ENCODE data around the gene CLCN3.

DNA sequence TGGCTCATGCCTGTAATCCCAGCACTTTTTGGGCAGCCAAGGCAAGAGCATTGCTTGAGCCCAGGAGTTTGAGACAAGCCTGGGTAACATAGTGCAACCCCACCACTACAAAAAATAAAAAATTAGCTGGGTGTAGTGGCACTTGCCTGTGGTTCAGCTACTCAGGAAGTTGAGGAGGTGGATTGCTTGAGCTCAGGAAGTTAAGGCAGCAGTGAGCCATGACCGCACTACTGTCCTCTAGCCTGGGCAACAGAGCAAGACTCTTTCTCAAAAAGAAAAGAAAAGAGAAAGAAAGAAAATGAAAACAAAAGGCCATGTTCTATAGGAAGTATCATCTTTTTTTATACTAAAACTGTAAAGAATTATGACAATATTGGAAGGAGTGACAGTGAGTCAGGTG, 46.5 kb upstream of the CLCN3 start:
- TF ChIP-seq, protein P1, sequence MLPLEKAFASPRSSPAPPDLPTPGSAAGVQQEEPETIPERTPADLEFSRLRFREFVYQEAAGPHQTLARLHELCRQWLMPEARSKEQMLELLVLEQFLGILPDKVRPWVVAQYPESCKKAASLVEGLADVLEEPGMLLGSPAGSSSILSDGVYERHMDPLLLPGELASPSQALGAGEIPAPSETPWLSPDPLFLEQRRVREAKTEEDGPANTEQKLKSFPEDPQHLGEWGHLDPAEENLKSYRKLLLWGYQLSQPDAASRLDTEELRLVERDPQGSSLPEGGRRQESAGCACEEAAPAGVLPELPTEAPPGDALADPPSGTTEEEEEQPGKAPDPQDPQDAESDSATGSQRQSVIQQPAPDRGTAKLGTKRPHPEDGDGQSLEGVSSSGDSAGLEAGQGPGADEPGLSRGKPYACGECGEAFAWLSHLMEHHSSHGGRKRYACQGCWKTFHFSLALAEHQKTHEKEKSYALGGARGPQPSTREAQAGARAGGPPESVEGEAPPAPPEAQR (CRISPR knock-in tag; IDR thresholded peaks at IDR 0.05) = no peak
- TF ChIP-seq, protein P2, sequence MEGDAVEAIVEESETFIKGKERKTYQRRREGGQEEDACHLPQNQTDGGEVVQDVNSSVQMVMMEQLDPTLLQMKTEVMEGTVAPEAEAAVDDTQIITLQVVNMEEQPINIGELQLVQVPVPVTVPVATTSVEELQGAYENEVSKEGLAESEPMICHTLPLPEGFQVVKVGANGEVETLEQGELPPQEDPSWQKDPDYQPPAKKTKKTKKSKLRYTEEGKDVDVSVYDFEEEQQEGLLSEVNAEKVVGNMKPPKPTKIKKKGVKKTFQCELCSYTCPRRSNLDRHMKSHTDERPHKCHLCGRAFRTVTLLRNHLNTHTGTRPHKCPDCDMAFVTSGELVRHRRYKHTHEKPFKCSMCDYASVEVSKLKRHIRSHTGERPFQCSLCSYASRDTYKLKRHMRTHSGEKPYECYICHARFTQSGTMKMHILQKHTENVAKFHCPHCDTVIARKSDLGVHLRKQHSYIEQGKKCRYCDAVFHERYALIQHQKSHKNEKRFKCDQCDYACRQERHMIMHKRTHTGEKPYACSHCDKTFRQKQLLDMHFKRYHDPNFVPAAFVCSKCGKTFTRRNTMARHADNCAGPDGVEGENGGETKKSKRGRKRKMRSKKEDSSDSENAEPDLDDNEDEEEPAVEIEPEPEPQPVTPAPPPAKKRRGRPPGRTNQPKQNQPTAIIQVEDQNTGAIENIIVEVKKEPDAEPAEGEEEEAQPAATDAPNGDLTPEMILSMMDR (IDR thresholded peaks at IDR 0.05) = no peak
- TF ChIP-seq JUN (CRISPR knock-in tag; IDR thresholded peaks at IDR 0.05) (no peak), MXD4 (CRISPR knock-in tag; IDR thresholded peaks at IDR 0.05; ENCODE audit: borderline replicate concordance) (no peak), SP1 (CRISPR knock-in tag; conservative IDR thresholded peaks at IDR 0.05) (no peak), TP53 (CRISPR knock-in tag; IDR thresholded peaks at IDR 0.05) (no peak), ZNF138 (CRISPR knock-in tag; conservative IDR thresholded peaks at IDR 0.05) (no peak)
- TF ChIP-seq, protein P3, sequence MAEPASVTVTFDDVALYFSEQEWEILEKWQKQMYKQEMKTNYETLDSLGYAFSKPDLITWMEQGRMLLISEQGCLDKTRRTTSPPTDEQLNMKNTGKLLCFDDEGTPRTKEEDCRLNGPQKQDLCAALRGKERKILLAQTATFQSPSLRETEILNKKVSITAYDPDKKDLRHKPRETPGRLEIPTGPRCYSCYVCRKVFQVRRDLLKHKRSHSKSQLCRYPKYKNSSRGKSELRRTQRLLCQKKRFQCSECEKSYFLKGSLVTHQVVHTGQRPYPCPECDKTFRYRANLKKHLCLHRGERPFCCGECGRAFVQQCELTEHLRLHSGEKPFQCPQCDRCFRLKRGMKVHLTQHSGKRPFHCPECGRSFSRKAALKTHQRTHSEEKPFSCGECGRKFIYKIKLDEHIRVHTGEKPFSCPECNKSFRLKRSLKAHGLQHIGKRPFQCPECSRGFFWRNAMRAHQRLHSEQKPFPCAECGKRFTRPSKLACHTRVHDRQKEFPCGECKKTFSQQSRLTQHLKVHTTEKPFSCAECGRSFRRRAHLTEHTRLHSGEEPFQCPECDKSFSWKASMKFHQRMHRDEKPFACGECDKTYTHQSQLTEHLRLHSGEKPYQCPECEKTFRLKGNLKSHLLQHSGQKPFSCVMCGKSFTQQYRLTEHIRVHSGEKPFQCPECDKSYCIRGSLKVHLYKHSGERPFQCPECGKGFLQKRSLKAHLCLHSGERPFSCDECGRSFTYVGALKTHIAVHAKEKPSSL (CRISPR knock-in tag; conservative IDR thresholded peaks at IDR 0.05) = no peak
- TF ChIP-seq, protein P4, sequence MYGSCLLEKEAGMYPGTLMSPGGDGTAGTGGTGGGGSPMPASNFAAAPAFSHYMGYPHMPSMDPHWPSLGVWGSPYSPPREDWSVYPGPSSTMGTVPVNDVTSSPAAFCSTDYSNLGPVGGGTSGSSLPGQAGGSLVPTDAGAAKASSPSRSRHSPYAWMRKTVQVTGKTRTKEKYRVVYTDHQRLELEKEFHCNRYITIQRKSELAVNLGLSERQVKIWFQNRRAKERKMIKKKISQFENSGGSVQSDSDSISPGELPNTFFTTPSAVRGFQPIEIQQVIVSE (CRISPR knock-in tag; IDR thresholded peaks at IDR 0.05; ENCODE audit: borderline replicate concordance) = no peak
- TF ChIP-seq, protein P5, sequence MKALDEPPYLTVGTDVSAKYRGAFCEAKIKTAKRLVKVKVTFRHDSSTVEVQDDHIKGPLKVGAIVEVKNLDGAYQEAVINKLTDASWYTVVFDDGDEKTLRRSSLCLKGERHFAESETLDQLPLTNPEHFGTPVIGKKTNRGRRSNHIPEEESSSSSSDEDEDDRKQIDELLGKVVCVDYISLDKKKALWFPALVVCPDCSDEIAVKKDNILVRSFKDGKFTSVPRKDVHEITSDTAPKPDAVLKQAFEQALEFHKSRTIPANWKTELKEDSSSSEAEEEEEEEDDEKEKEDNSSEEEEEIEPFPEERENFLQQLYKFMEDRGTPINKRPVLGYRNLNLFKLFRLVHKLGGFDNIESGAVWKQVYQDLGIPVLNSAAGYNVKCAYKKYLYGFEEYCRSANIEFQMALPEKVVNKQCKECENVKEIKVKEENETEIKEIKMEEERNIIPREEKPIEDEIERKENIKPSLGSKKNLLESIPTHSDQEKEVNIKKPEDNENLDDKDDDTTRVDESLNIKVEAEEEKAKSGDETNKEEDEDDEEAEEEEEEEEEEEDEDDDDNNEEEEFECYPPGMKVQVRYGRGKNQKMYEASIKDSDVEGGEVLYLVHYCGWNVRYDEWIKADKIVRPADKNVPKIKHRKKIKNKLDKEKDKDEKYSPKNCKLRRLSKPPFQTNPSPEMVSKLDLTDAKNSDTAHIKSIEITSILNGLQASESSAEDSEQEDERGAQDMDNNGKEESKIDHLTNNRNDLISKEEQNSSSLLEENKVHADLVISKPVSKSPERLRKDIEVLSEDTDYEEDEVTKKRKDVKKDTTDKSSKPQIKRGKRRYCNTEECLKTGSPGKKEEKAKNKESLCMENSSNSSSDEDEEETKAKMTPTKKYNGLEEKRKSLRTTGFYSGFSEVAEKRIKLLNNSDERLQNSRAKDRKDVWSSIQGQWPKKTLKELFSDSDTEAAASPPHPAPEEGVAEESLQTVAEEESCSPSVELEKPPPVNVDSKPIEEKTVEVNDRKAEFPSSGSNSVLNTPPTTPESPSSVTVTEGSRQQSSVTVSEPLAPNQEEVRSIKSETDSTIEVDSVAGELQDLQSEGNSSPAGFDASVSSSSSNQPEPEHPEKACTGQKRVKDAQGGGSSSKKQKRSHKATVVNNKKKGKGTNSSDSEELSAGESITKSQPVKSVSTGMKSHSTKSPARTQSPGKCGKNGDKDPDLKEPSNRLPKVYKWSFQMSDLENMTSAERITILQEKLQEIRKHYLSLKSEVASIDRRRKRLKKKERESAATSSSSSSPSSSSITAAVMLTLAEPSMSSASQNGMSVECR (CRISPR knock-in tag; IDR thresholded peaks at IDR 0.05; ENCODE audit: borderline replicate concordance) = no peak
